ENCODE measurements around the gene PPP2CA.

DNA sequence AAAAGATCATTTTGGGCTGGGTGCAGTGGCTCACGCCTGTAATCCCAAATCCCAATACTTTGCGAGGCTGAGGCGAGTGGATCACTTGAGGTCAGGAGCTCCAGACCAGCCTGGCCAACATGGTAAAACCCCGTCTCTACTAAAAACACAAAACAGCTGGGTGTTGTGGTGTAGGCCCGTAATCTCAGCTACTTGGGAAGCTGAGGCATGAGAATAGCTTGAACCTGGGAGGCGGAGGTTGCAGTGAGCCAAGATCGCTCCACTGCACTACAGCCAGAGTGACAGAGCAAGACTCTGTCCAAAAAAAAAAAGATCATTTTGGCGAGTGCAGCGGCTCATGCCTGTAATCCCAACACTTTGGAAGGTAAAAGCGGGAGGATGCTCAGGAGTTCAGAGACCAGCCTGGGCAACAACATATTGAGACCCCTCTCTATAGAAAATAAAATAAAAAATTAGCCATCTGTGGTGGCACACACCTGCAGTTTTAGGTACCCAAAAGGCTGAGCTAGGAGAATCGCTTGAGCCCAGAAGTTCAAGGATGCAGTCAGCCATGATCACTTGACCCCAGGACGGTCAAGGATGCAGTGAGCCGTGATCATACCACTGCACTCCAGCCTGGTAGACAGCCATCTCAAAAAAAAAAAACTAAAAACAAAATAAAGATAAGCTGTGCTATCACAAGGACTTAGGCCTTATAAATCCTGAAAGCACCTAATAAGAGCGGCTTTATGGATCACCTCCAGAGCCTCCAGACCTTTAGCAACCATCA, 16.2 kb downstream of the PPP2CA start:
- TF ChIP-seq, protein P1, sequence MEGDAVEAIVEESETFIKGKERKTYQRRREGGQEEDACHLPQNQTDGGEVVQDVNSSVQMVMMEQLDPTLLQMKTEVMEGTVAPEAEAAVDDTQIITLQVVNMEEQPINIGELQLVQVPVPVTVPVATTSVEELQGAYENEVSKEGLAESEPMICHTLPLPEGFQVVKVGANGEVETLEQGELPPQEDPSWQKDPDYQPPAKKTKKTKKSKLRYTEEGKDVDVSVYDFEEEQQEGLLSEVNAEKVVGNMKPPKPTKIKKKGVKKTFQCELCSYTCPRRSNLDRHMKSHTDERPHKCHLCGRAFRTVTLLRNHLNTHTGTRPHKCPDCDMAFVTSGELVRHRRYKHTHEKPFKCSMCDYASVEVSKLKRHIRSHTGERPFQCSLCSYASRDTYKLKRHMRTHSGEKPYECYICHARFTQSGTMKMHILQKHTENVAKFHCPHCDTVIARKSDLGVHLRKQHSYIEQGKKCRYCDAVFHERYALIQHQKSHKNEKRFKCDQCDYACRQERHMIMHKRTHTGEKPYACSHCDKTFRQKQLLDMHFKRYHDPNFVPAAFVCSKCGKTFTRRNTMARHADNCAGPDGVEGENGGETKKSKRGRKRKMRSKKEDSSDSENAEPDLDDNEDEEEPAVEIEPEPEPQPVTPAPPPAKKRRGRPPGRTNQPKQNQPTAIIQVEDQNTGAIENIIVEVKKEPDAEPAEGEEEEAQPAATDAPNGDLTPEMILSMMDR (IDR thresholded peaks at IDR 0.05), result no peak
- TF ChIP-seq EP300 (IDR thresholded peaks at IDR 0.05) (no peak), POLR2A (IDR thresholded peaks at IDR 0.05) (no peak)
